ENCODE measurements around the gene SHROOM2.

DNA sequence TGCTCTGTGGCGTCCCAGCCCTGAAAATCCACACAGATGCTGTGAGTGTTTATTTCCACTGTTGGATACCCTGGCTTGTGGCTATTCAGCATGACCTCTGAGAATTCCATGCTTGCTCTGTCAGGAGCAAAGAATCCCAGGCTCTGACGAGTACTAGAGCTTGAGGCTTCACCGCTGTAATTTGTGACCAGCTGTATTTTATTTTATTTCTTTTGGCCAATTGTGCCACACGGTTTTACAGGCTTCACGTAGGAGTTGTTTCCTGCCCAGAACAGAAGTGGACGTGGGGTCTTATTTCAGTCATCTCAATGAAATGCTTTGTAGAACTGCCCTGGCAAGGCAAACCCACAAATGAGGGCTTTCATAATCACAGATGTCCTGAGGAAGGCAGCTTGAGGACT is 111.5 kb downstream of the SHROOM2 start:
- TF ChIP-seq, protein P1, sequence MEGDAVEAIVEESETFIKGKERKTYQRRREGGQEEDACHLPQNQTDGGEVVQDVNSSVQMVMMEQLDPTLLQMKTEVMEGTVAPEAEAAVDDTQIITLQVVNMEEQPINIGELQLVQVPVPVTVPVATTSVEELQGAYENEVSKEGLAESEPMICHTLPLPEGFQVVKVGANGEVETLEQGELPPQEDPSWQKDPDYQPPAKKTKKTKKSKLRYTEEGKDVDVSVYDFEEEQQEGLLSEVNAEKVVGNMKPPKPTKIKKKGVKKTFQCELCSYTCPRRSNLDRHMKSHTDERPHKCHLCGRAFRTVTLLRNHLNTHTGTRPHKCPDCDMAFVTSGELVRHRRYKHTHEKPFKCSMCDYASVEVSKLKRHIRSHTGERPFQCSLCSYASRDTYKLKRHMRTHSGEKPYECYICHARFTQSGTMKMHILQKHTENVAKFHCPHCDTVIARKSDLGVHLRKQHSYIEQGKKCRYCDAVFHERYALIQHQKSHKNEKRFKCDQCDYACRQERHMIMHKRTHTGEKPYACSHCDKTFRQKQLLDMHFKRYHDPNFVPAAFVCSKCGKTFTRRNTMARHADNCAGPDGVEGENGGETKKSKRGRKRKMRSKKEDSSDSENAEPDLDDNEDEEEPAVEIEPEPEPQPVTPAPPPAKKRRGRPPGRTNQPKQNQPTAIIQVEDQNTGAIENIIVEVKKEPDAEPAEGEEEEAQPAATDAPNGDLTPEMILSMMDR (IDR thresholded peaks at IDR 0.05) = no peak
- no peak for TF ChIP-seq POLR2A (IDR thresholded peaks at IDR 0.05)
- TF ChIP-seq EP300 (IDR thresholded peaks at IDR 0.05) = no peak
